ENCODE measurements around the gene MIA.
"Not testable (repeated sequence)": the region's sequence is repeated elsewhere in the genome, so short reads cannot be mapped to it uniquely, and the experiment has no call there.

The MIA gene

DNA sequence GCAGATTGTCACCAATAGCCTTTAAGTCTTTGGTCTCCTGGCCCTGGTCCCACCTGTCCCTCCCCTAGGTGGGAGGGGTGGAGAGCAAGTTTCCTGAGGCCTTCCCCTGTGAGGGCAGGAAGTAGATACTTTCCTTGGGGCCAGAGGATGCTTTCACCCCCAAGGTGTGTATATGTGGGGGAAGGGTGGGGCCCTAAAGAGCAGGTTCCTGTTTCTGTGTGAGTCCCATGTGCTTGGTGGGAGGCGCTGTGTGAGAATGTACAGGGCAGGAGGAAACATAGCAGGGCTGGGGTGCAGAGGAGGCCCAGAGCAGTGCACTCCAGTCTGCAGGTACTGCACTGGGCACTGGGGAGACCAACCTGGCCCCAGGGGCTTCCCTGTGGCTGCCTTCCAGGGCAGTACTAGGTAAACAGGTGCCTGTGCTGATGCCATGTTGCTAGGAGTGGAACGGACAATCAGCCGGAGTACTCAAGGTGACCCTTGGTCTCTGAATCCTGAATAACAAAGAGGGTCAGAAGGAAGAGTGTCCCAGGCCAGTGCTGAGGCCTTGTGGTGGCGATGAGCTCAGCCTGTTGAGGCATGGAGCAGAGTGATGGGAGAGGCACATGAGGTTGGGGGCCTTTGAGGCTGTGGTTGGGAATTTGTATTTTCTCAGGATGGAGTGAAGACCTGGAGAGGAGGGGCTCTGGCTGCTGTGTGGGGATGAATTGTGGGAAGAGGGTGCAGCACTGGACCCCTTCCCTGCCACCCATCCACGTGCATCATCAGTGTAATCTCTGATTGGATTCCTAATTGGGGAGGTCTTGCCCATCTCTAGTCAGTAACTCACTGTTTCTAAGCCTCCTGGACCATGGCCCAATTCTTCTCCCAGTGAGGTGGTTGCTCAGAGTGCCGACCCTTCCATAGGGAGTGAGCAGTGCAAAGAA, 28.8 kb downstream of the MIA start:
- peak; percentile 24 to 32 for ATAC-seq

DNA sequence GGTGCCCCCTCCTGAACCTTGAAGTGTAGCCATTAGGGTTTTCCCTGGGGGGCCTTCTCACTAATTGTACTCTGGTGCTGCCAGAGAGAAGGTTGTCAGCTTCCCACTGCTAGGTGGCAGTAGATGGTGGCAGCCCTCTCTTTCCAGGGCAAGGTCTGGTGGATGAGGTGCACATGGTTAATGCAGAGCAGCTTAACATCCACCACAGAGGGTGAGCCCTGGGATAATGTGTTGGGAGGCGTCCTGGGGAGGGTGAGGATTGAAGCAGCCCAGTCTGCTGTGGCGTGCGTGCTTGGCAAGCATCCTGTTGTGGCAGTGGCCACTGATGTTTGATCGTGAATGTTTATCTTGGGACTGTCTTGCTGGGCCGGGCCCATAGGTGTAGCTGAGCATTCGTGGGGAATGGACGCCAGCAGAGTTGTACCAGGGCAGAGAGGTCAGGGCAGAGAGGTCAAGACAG, 29.5 kb downstream of the MIA start:
- no peak for ATAC-seq

DNA sequence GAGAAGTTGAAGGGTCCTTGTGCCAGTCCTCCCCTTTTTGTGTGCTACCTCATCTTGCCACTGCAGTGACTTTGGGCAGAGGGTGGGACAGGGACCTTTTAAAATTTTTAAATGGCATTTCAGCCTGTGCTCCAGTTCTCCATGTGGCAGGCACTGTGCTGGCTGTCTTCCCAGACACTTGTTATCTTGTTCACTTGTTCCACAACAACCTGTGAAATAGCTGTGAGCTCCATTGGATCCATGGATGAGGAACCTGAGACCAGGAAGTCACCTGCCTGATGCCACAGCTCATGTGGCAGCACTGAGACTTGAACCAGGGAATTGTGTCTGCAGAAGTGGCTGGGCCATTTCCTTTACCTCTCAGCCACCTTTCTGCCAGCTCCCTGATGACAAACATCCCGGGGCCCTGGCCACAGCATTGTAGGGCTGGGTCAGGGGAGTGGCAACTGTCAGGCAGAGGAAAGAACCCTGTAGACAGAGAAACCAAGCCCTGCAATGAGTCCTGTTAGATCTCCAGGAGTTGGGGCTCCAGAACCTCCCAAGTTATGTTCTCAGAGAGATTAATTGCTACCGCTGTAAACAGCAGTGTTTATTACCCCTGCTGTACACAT, 30.0 kb downstream of the MIA start:
- no peak for ATAC-seq

DNA sequence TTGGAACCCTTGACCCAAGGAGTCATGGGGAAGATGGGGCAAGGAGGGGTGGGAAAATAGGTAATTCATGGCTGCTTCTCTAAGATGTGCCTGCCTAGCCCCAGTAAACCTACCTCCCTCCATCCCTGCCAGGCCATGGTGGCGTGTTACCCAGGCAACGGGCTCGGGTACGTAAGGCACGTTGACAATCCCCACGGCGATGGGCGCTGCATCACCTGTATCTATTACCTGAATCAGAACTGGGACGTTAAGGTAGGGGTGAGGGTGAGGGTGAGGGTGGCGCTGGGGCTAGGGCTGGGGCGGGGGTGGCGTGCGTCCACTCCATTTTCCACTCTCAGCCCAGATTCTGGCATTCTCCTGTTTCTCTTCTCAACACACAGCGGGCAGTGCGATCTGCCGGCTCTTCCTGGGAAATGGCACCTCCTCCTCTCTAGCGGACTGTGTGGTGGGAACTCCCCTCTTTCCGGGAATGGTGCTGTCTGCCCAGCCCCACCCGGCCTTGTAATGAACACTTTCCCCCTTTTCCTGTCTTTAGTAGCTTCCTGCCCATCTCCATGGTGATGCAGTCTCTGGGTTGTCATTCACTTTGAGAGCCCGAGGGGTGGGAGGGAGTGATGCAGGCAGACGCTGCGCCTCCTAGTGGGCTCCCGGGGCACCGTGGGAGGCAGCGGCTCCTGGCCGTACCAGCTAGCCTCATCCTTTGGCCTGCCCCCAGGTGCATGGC, 31.3 kb downstream of the MIA start:
- peak; percentile 57 to 67 for ATAC-seq

DNA sequence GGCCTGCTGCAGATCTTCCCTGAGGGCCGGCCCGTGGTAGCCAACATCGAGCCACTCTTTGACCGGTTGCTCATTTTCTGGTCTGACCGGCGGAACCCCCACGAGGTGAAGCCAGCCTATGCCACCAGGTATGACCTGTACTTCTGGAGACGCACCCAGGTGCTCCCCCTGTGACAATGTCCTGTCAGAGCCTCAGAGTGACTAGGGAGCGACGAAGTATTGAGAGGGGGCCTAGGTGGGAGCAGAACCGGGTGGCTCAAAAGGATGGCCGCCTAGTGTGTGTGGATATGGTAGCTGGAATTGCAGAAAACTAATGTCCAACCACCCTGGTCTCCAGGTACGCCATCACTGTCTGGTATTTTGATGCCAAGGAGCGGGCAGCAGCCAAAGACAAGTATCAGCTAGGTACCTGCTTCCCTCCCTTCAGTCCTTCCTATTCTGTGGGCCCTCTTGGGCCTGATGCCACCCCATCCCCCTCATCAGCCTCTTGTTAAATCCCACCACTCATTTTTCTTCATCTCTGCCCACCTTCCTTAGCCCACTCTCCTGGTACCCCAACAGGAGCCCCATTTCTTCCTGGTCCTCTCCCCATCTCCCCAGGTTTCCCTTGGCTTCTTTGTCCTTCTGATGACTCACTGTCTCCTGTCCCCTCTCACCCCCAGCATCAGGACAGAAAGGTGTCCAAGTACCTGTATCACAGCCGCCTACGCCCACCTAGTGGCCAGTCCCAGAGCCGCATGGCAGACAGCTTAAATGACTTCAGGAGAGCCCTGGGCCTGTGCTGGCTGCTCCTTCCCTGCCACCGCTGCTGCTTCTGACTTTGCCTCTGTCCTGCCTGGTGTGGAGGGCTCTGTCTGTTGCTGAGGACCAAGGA, 32.1 kb downstream of the MIA start:
- ATAC-seq: no peak

DNA sequence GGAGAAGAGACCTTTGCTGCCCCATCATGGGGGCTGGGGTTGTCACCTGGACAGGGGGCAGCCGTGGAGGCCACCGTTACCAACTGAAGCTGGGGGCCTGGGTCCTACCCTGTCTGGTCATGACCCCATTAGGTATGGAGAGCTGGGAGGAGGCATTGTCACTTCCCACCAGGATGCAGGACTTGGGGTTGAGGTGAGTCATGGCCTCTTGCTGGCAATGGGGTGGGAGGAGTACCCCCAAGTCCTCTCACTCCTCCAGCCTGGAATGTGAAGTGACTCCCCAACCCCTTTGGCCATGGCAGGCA, 32.7 kb downstream of the MIA start:
- no peak for ATAC-seq

DNA sequence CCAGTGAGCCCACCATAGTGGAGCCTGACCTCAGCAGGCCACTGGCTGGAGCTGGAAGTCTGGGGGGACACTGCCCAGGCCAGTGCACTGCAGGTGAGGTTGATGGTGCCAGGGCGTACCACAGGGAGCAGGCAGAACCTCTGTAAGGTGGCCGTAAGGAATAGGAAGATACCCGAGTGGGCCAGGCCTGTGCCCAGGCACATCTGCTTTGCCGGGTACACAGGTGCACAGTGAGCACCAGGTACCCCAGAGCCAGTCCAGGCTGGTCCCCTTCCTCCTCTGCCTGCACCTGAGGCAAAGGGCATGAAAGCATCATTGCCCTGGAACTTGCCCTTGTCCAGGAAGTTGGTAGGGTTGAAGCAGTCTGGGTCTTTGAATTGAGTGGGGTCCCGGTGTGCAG, 33.2 kb downstream of the MIA start:
- ATAC-seq: no peak

DNA sequence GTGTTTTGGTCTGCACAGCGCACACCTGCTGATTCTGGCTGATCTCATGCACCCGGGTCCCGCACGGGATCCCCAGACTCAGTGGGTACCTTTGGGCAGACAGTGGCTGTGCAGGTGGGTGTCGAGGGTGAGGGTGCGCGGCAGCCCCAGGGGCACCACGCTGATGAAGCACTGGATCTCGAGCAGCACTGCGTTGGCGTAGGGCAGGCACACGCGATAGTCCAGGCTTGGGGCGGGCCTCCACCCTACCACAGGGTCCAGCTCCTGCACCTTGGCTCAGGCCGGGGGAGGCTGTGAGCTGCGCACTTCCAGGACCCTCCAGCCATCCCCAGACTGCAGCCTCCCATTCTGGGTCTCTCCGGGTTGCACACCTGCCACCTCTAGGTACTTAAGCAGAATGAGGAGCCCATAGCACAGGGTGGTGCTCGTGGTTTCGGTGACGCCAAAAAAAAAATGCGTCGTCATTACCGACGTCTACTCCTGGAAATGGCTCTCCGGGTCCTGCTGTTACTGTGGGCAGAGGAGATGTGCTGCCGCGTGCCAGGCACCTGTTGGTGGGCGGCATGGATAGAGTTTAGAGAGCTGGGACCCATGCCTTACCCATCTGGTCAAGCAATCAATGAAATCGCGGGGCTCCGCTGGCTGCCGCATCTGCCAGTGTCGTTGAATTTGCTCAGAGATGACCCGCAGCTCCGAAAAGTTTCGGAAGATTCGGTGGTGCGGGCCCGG, 34.2 kb downstream of the MIA start:
- no peak for ATAC-seq

DNA sequence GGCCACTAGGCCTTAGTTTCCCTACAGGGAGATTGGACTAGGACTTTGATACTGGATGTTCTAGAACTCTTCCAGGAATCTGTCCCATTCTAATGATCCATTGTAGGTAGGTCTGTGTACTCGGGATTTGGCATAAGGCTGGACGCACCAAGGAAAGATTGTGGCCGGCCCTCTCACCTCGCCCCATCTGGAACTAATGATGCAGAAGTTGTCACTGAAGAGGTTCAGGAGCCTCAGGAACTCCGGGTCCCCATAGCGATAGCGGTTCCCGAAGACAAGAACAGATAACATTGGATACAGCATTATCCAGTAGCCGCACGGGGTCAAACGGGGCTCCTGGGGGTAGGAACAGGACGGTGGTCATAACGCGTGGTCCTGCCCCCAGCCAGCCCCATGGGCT, 34.8 kb downstream of the MIA start:
- ATAC-seq: no peak

DNA sequence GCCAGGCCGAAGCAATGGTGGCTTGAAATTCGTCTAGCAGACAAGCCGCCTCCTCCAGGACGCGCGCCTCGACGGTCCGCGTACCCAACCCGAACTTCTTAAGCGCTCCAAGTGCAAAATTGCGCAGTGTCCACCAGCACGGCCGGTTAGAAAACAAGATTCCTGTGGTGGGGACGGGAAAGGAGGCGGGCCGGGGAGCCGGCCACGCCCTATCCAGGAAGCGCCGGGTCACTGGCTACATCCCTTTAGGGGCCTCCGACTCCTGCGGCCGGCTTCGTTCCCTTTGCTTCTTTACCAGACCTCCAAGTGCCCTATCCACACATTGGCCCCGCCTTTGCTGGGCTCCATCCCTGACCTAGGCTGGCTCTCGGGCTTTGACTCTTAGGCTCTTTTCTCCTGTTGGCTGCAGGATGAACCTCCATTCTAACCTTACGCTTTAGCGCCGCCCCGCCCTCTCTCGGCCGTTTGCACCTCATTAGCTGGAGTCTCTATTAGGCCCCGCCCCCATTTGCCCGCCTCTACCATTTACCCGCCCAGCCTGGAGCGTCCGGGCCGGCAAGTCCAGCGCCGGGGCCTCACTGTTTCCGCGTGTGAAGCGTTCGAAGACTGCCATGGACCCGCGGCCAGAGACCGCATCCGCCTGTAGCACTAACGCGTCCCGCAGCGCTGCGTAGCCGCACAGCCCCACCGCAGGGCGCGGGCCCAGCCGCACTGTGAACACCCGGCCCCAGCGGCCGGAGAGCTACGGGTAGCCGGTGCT, 35.5 kb downstream of the MIA start:
- peak; percentile 82 to 85 for ATAC-seq

DNA sequence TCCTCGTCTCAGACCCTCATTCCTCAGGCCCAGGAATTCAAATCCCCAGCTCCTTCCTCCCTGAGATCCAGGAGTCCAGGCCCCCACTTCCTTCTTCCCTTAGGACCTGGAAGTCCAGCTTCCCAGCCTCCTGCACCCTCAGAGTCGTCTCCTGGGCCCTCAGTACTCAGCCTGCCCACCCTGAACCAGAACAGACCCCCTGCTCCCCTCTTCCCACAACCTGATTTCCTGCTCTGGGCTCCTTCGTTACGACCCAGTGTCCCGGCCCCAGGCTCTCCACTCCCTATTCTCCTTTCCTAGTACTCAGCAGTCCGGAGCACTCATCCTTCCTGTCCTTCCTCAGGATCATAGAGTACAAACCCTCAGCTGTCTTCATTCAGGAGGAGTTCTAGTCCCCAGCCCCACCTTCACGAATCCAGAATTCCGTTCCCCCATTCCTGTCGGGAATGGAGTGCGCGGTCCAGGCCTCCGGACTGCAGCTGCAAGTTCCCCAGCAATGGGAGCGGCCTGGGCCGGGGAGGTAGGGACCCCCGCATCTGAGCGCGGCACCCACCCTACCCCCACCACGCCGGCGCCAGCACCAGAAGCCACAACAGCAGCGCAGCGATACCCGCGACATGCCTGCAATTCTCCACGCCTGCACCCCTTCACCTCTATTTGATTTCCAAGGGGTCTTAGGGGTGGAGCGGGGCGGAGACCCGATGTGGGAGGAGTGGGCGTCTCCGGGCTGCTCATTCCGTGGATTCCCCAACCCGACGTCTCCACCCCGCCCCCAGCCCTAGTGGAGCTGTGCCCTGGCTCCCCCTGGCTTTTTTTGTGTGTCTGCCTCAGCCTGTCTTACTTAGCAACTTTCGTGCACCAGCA, 36.4 kb downstream of the MIA start:
- ATAC-seq: no peak

DNA sequence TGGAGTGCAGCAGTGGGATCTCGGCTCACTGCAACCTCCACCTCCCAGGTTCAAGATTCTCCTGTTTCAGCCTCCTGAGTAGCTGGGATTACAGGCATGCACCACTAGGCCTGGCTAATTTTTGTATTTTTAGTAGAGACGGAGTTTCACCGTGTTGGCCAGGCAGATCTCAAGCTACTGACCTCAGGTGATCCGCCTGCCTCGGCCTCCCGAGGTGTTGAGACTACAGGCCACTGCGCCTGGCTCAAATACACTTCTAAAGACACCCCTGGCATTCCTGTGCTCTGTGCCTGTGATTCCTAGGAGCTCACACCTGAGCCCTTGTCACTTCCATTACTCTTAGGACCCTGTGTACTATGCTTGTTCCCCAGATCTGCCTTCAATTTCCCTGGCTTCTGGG, 37.2 kb downstream of the MIA start:
- not testable (repeated sequence) for ATAC-seq

DNA sequence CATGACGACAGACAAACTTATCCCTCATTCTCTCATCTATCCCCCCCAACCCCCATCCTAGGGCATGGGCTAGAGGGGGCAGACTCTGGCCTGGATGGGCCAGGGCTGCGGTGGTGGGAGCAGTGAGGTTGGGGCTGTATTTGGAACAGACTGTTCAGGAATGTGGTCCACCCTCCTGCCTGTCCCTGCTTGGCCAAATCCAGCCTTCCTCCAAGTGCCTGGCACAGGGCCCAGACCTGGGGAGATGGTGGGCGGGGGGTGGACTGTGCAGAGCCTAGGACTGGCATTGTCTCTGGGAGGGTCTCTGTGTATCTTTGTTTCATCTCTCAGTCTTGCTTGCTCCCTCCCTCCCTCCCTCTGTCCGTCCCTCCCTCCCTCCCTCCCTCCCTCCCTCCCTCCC, 37.9 kb downstream of the MIA start:
- no peak for ATAC-seq

DNA sequence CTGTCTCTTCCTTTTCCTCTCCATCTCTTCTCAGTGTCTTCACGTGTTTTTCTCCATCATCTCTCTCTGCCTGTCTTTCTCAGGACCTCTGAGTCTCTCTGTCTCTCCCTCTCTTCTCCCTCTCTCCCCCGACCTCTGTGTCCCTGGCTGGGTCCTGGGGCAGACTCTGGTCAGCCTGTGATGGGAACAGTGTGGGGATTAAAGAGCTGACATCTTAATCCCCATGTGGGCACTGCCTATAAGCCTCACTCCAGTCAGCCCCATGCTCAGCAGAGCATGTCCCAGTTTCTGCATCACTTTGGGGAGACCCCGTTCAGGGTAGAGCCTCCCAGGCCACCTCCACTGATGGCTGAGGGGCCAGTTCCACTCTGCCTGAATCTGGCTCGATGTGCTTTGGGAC, 39.9 kb downstream of the MIA start:
- ATAC-seq: no peak

DNA sequence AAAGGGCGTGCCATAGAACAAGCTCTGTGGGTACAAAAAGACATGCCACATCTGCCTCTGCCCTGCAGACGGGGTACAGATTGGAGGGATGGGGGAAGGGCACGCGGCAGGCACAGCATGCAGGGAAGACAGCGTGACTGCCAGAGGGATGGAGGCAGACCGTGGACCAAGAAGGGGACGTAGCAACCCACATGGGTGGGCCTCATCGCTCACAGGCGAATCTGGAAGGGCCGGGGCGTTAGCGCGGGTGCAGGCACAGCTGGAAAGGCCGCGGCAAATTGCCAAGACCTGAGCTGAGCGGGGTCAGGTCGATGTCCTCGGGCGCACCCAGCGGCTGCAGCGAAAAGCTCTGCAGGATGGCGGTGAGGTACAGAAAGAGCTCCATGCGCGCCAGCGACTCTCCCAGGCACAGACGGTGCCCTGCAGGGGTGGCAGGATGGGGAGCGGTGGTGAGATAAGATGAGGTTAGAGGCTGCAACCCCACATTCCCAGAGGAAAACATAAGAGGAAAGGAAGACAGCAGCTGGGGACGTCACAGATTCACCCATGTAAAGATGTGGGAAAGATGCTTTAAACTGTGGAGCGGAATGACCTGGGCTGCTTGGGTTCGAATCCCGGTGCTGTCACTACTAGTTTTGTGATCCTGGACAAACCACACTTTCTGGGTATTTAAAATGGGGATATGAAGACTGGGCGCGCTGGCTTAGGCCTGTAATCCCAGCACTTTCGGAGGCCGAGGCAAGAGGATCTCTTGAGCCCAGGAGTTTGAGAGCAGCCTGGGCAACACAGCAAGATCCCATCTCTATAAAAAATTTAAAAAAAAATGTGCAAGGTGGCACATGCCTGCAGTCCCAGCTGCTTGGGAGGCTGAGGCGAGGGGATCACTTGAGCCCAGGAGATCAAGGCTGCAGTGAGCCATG, 43.4 kb downstream of the MIA start:
- peak; percentile 95 to 96 for ATAC-seq

DNA sequence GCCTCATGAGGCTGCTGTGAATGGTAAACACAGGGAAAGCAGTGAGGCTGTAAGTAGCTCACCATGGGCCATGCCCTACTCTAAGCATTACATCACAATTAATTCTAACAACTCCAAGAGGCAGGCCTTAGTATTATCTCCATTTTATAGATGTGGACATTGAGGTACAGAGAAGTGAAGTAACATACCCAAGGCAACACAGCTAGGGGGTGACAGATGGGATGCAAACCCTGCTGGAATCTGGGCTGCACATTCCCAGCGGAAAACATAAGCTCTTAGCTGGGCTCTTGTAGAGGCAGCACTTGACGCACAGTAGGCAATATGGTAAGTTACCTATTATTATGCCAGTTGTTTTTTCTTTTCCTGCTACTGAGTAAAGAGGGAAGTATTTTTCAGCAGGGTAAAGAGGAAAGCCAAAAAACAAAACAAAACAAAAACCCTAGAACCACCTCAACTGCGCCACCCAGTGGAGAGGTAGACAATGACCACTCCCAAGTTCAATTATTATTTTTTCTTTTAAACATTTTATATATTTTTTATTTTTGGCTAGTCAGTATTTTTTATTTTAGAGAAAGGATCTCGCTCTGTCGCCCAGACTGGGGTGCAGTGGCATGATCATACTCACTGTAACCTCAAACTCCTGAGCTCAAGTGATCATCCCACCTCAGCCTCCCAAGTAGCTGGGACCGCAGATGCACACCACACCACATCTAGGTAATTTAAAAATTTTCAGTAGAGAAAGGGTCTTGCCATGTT, 44.3 kb downstream of the MIA start:
- not testable (repeated sequence) for ATAC-seq

DNA sequence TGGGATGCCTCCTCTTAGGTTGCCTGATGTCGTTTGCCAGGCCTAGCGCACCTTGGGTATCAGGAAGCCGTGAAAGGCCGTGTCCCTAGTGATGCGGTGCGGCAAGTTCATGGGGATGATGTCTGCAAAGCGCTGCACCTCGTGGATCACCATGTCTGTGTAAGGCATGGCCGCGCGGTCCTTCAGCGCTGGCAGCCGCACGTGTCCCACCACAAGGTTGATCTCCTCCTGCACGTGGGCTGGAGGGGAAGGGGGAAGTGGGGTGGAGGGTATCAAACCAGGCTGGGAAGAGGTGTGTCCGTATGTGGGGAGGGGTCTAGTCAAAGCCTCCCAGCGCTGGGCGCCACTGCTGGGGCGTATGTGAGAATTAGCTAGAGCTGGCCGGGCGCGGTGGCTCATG, 46.8 kb downstream of the MIA start:
- no peak for ATAC-seq
